SH-SY5Y (cell line): ENCODE results near the gene TRIM67.

Source experiments
- GATA2 ChIP-seq: IDR thresholded peaks from 2 replicates; pipeline ENCODE4 v1.6.1; 2011; ENCODE audit warnings: mild to moderate bottlenecking, low read depth, low read length
- GATA3 ChIP-seq: IDR thresholded peaks from 2 replicates; pipeline ENCODE4 v1.6.1; 2011; ENCODE audit warnings: low read depth, mild to moderate bottlenecking, low read length, moderate library complexity

DNA sequence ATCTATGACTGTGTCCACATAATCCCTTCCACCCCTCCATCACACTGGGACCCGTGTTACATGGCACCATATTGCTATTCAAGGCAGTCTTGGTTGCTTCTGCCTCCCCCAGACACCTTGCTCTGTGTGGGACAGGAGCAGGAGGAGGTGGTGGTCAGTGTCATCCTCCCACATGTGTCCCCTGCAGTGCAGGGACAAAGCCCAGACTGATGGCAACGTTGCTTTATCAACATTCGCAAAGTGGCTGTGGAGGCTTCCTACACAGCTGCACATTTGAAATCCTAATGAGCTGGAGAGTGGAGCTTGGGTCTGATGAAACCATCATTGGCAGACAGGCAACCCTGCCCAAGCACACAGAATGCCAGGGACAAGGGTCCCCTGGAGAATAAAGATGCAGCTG, 26.2 kb downstream of the TRIM67 start:
- TF ChIP-seq GATA2 (no peak), GATA3 (no peak)
